Measurements from ENCODE around the gene DNAL1.

DNAL1 gene

GRCh38 chr14:73744175-73744867, 99.5 kb downstream of the DNAL1 start:
- no peak for DNase-seq (ENCODE audit: low read depth)

- DNase-seq (ENCODE audit: low read depth), result no peak
Measured at GRCh38 chr14:73744874-73745529, 100.2 kb downstream of the DNAL1 start.

- DNase-seq (ENCODE audit: low read depth), result no peak
Measured at GRCh38 chr14:73745571-73746519, 101.1 kb downstream of the DNAL1 start.

- no peak for DNase-seq (ENCODE audit: low read depth)
Measured at GRCh38 chr14:73746520-73747378, 102.0 kb downstream of the DNAL1 start.

GRCh38 chr14:73747379-73748211, 102.8 kb downstream of the DNAL1 start:
- no peak for DNase-seq (ENCODE audit: low read depth)

GRCh38 chr14:73748858-73749357, 104.1 kb downstream of the DNAL1 start:
- no peak for DNase-seq (ENCODE audit: low read depth)

- no peak for DNase-seq (ENCODE audit: low read depth)
Measured at GRCh38 chr14:73749706-73750530, 105.1 kb downstream of the DNAL1 start.

- no peak for DNase-seq (ENCODE audit: low read depth)
Measured at GRCh38 chr14:73750531-73750901, 105.7 kb downstream of the DNAL1 start.

- no peak for DNase-seq (ENCODE audit: low read depth)
Measured at GRCh38 chr14:73751157-73751691, 106.4 kb downstream of the DNAL1 start.

- DNase-seq (ENCODE audit: low read depth), result no peak
Measured at GRCh38 chr14:73752297-73752992, 107.7 kb downstream of the DNAL1 start.

Measured in activated T-cell treated with anti-CD3 and anti-CD28 coated beads for 24 hours (primary cell).